D721Med (cell line): Measurements from ENCODE around the gene COPS3.

ENCODE experiments used
- DNase-seq: peaks from one replicate; pipeline ENCODE4 v3.0.0; 2011; ENCODE audit warnings: low spot score; ENCODE audit not compliant: insufficient read length
- FAIRE-seq: peaks from 2 replicates; lab custom pipeline; 2011; peaks lifted over from hg19 to GRCh38; lab: Jason Lieb, UNC
- TF ChIP-seq, protein P1 (sequence below): IDR thresholded peaks from 2 replicates; pipeline ENCODE4 v1.5.1; 2012; ENCODE audit warnings: mild to moderate bottlenecking, control low read depth; ENCODE audit not compliant: insufficient read depth; ENCODE audit errors: missing control alignments

The COPS3 gene

GRCh38 chr17:17300624-17301568 is 19.9 kb upstream of the COPS3 start:
- DNase-seq (no peak), FAIRE-seq (no peak)
- TF ChIP-seq, protein P1, sequence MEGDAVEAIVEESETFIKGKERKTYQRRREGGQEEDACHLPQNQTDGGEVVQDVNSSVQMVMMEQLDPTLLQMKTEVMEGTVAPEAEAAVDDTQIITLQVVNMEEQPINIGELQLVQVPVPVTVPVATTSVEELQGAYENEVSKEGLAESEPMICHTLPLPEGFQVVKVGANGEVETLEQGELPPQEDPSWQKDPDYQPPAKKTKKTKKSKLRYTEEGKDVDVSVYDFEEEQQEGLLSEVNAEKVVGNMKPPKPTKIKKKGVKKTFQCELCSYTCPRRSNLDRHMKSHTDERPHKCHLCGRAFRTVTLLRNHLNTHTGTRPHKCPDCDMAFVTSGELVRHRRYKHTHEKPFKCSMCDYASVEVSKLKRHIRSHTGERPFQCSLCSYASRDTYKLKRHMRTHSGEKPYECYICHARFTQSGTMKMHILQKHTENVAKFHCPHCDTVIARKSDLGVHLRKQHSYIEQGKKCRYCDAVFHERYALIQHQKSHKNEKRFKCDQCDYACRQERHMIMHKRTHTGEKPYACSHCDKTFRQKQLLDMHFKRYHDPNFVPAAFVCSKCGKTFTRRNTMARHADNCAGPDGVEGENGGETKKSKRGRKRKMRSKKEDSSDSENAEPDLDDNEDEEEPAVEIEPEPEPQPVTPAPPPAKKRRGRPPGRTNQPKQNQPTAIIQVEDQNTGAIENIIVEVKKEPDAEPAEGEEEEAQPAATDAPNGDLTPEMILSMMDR: no peak

- DNase-seq: no peak
- TF ChIP-seq, protein P1: no peak
- FAIRE-seq: no peak
These were observed 17.1 kb upstream of the COPS3 start for GRCh38 chr17:17298108-17298507.

- no peak for FAIRE-seq
- DNase-seq: no peak
These were observed 16.2 kb upstream of the COPS3 start for GRCh38 chr17:17297217-17297616.

GRCh38 chr17:17295141-17295540 is 14.1 kb upstream of the COPS3 start:
- no peak for DNase-seq
- TF ChIP-seq, protein P1: no peak
- FAIRE-seq: no peak

More at GRCh38 chr17:17297217-17297616, 16.2 kb upstream of the COPS3 start:
- TF ChIP-seq, protein P1: no peak

DNA sequence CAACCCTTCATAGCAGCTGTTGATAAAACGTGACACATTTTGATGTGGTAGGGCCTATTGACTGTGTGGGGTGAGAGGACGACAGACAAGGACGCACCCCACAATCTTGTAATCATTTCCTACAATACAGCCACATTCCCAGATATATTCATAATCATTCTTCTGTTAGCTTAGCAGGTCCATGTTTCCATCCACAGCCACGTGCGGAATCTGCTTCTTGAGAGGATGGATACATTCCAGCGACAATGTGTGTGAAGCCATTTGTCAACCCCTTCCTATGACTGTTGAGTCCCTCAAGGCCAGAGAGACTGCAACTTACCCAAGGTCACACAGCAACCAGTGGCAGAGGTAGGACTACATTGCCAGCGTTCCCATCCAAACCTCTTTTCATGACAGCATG is 8.7 kb upstream of the COPS3 start:
- FAIRE-seq (no peak), DNase-seq (no peak)
- TF ChIP-seq, protein P1: no peak

- TF ChIP-seq, protein P1: no peak
- DNase-seq: no peak
- FAIRE-seq: no peak
These were observed 8.0 kb upstream of the COPS3 start for GRCh38 chr17:17289086-17289485.

- DNase-seq (no peak), FAIRE-seq (no peak)
- TF ChIP-seq, protein P1: no peak
These were observed 4.9 kb upstream of the COPS3 start for GRCh38 chr17:17285951-17286350.
